ENCODE results near the gene HOTAIR.

DNA sequence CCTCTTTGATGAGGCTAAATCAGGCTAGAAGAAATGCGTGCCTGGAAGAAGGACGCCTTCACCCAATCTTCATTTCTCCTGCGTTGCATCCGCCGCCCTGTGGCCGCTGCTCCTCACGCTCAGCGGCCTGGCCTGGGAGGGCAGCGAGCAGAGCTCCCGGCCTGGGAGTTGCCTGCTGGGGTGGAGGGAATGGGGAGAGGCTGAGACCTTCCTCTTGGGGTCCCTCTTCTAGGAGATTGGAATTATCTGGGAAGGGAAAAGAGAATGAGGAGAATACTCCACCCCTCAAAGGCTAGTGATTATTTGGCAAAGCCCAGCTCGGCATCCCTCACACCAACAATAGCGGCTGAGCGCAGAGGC, 22.4 kb downstream of the HOTAIR start:
- TF ChIP-seq, protein P1, sequence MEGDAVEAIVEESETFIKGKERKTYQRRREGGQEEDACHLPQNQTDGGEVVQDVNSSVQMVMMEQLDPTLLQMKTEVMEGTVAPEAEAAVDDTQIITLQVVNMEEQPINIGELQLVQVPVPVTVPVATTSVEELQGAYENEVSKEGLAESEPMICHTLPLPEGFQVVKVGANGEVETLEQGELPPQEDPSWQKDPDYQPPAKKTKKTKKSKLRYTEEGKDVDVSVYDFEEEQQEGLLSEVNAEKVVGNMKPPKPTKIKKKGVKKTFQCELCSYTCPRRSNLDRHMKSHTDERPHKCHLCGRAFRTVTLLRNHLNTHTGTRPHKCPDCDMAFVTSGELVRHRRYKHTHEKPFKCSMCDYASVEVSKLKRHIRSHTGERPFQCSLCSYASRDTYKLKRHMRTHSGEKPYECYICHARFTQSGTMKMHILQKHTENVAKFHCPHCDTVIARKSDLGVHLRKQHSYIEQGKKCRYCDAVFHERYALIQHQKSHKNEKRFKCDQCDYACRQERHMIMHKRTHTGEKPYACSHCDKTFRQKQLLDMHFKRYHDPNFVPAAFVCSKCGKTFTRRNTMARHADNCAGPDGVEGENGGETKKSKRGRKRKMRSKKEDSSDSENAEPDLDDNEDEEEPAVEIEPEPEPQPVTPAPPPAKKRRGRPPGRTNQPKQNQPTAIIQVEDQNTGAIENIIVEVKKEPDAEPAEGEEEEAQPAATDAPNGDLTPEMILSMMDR (IDR thresholded peaks at IDR 0.05): no peak
- TF ChIP-seq POLR2AphosphoS5 (IDR thresholded peaks at IDR 0.05): no peak
- TF ChIP-seq POLR2A (IDR thresholded peaks at IDR 0.05): no peak
- TF ChIP-seq EP300 (IDR thresholded peaks at IDR 0.05): no peak
